Pancreas (tissue), 10 donors: ENCODE data around the gene OGDH. TPM values are rescaled to one million over a fixed set of nuclear protein-coding genes. Genes with fewer than 3 reads are reported as not detected.

ENCODE experiments used
- ATAC-seq, 4 donors: fragments of 200-7000 bp; cut with Tn5 transposase; one replicate each; pipeline versions ENCODE4 v1.8.0 to v1.9.1; 2020; ENCODE audit warnings: mild to moderate bottlenecking in 4 of 4, moderate library complexity in 4 of 4
- DNase-seq, 6 donors: peaks; one replicate each; pipeline ENCODE4 v3.0.0-alpha.2; 2020
- FAIRE-seq: peaks from 2 replicates; lab custom pipeline; 2012; peaks lifted over from hg19 to GRCh38; lab: Jason Lieb, UNC
- H3K27ac ChIP-seq, 4 donors: fragments of 200-600 bp; sonication (generic); 1 replicate in 3 of 4; 2 replicates in 1 of 4; pipeline versions ENCODE4 v1.5.0 to v1.8.0; 2020
- H3K27me3 ChIP-seq, 4 donors: fragments of 200-600 bp; one replicate each; pipeline ENCODE4 v1.8.0; 2021
- H3K36me3 ChIP-seq, 3 donors: fragments of 200-600 bp; sonication (generic) in 1 of 3; one replicate each; pipeline versions ENCODE4 v1.5.0 to v1.8.0; 2020 to 2021
- H3K4me1 ChIP-seq, 3 donors: fragments of 200-600 bp; one replicate each; pipeline ENCODE4 v1.8.0; 2021
- H3K4me3 ChIP-seq, 4 donors: fragments of 200-600 bp; sonication (generic) in 2 of 4; one replicate each; pipeline versions ENCODE4 v1.5.0 to v1.8.0; 2020 to 2021
- H3K9me3 ChIP-seq, 4 donors: fragments of 200-600 bp; one replicate each; pipeline ENCODE4 v1.8.0; 2021
- CTCF ChIP-seq, 4 donors: fragments of 200-600 bp; sonication (generic) in 3 of 4; IDR thresholded peaks; one replicate each; pipeline versions ENCODE4 v1.5.0 to v1.8.0; 2021; ENCODE audit warnings: antibody characterized with exemption in 4 of 4
- WGBS, 2 donors: extraction: QIAGEN DNeasy Blood & Tissue Kit; methylation state at CpG; one replicate each; pipeline ENCODE4 v1.1.7; 2013; 5-methylcytosine and 5-hydroxymethylcytosine counted together
- intact Hi-C, 3 donors: fragments of 100-400 bp; cut with DNase I; formaldehyde crosslinking; loops; one replicate each; pipeline versions ENCODE4 v1.11.1 to v1.14.2; 2022
- polyA plus RNA-seq, 2 donors: library from polyadenylated mRNA; stranded (reverse); fragments of 200-250 nt; gene quantifications; one replicate each; pipeline ENCODE4 v1.2.3, GENCODE V29; 2013
- total RNA-seq, 6 donors: library from RNA; stranded (reverse); fragmentation: NEBNext Ultra II Directional in 4 of 6; extraction: Animal tissue kit (Norgen Biotek cat#: 25700) in 4 of 6; gene quantifications; one replicate each; pipeline versions ENCODE4 v1.2.1 to v1.2.4, GENCODE V29; 2021 to 2023
- donor health status: healthy with polysubstance abuse.
- donor health status: DM: no; HTN: no; CAD: no; lungs with moderate emphysema.
- donor health status: DM: no; HTN: no; CAD: no.
- donor health status: control.
- donor health status: control.
- donor health status: Bipolar disorder and iron deficiency.
- donor health status: DM: yes; HTN: yes; CAD: no.
- donor health status: DM: no; HTN: no; CAD: no.
- donor health status: DM: no; HTN: no; CAD: no.
- donor health status: DM: yes; HTN: yes; CAD: no.

The OGDH gene
- total and polyA plus RNA-seq, 8 donors, result 18.4 to 49.2 (median 29.0) TPM

GRCh38 chr7:44643206-44643605 lies 36.8 kb downstream of the OGDH start:
- H3K27ac ChIP-seq, result no peak overlapping the region
- FAIRE-seq, result no peak

GRCh38 chr7:44645254-44645653 lies 38.8 kb downstream of the OGDH start:
- H3K27ac ChIP-seq, result no peak overlapping the region
- TF ChIP-seq CTCF (IDR thresholded peaks at IDR 0.05), result no peak
- H3K9me3 ChIP-seq, result no peaks in the 10 kb centered on the region
- H3K27me3 ChIP-seq, result no peaks in the 10 kb centered on the region
- intact Hi-C loops, result no loop called here
- 91% methylated on average over 11 of the region's 11 CpGs for WGBS, 2 donors
- ATAC-seq (no peak), DNase-seq (no peak), FAIRE-seq (no peak)
- peaks cover 2 to 3% (median 3%) of the 10 kb centered on the region in 3 donors for H3K4me1 ChIP-seq
- H3K36me3 ChIP-seq, result peaks cover under 1 to 14% (median 4%) of the 10 kb centered on the region in 3 donors
- no peak overlapping the region for H3K4me3 ChIP-seq

More at GRCh38 chr7:44643206-44643605, 36.8 kb downstream of the OGDH start:
- Histone ChIP-seq H3K4me1 (peaks cover 11 to 24% (median 17%) of the 10 kb centered on the region in 3 donors), H3K27me3 (no peaks in the 10 kb centered on the region), H3K36me3 (peaks cover 0 to 10% (median 3%) of the 10 kb centered on the region in 3 donors), H3K4me3 (no peak overlapping the region), H3K9me3 (no peaks in the 10 kb centered on the region)
- ATAC-seq, result no peak
- TF ChIP-seq CTCF (IDR thresholded peaks at IDR 0.05), result no peak
- 94 to 100% methylated on average over 1 of the region's 1 CpG for WGBS, 2 donors
- no peak for DNase-seq
- intact Hi-C loops, result no loop called here

GRCh38 chr7:44645696-44646095 lies 39.3 kb downstream of the OGDH start:
- H3K9me3 ChIP-seq, result no peaks in the 10 kb centered on the region
- H3K27me3 ChIP-seq, result no peaks in the 10 kb centered on the region
- WGBS, 2 donors, result 87 to 95% methylated on average over 2 of the region's 2 CpGs
- FAIRE-seq (no peak), DNase-seq (no peak), ATAC-seq (no peak)
- H3K4me1 ChIP-seq, result no peaks in the 10 kb centered on the region
- H3K4me3 ChIP-seq, result no peak overlapping the region
- intact Hi-C loops, result no loop called here
- H3K27ac ChIP-seq, result no peak overlapping the region
- peaks cover 4 to 14% (median 4%) of the 10 kb centered on the region in 3 donors for H3K36me3 ChIP-seq
- no peak for TF ChIP-seq CTCF (IDR thresholded peaks at IDR 0.05)

- no peaks in the 10 kb centered on the region for H3K4me1 ChIP-seq
- 88 to 93% methylated on average over 3 of the region's 3 CpGs for WGBS, 2 donors
- ATAC-seq (no peak), FAIRE-seq (no peak), DNase-seq (no peak)
- no peaks in the 10 kb centered on the region for H3K9me3 ChIP-seq
- intact Hi-C loops, result no loop called here
- H3K36me3 ChIP-seq, result peaks cover 4 to 14% (median 4%) of the 10 kb centered on the region in 3 donors
- no peak overlapping the region for H3K4me3 ChIP-seq
- H3K27ac ChIP-seq, result no peak overlapping the region
- no peak for TF ChIP-seq CTCF (IDR thresholded peaks at IDR 0.05)
- H3K27me3 ChIP-seq, result no peaks in the 10 kb centered on the region
Measured at GRCh38 chr7:44646176-44646920, 39.9 kb downstream of the OGDH start.
